Mesendoderm (in vitro differentiated cells): ENCODE results near the gene SCLT1.

ENCODE experiments used
- DNase-seq: peaks from one replicate; pipeline ENCODE4 v3.0.0; 2013
- H2AK5ac ChIP-seq: 2 replicates; pipeline ENCODE4 v1.6.1; 2013; ENCODE audit warnings: low read length, inconsistent platforms
- H2BK120ac ChIP-seq: 2 replicates; pipeline ENCODE4 v1.6.1; 2013; ENCODE audit warnings: low read depth, mild to moderate bottlenecking, low read length, moderate library complexity, mixed read lengths
- H2BK15ac ChIP-seq: replicated peaks from 2 replicates; pipeline ENCODE4 v1.6.1; 2013; ENCODE audit warnings: low read depth, mild to moderate bottlenecking, moderate library complexity
- H2BK5ac ChIP-seq: 2 replicates; pipeline ENCODE4 v1.6.1; 2013; ENCODE audit warnings: low read length, inconsistent platforms
- H3K18ac ChIP-seq: 2 replicates; pipeline ENCODE4 v1.6.1; 2013; ENCODE audit warnings: mild to moderate bottlenecking, low read length, mixed read lengths
- H3K23ac ChIP-seq: one replicate; pipeline ENCODE4 v1.6.1; 2013; ENCODE audit warnings: low read length
- H3K27ac ChIP-seq: 2 replicates; pipeline ENCODE4 v1.5.1; 2013; ENCODE audit warnings: low read depth, mild to moderate bottlenecking, inconsistent platforms, low read length, moderate library complexity
- H3K27me3 ChIP-seq: 2 replicates; pipeline ENCODE4 v1.6.1; 2013; ENCODE audit warnings: low read length, control low read depth, mild to moderate bottlenecking, inconsistent platforms; ENCODE audit not compliant: insufficient read depth, poor library complexity
- H3K36me3 ChIP-seq: 2 replicates; pipeline ENCODE4 v1.6.1; 2013; ENCODE audit warnings: low read length, inconsistent platforms; ENCODE audit not compliant: control insufficient read depth, insufficient read depth
- H3K4ac ChIP-seq: one replicate; pipeline ENCODE4 v1.6.1; 2013; ENCODE audit warnings: low read depth, mild to moderate bottlenecking, low read length, moderate library complexity
- H3K4me1 ChIP-seq: 2 replicates; pipeline ENCODE4 v1.6.1; 2013; ENCODE audit warnings: low read depth, low read length, inconsistent platforms; ENCODE audit not compliant: control insufficient read depth
- H3K4me2 ChIP-seq: 2 replicates; pipeline ENCODE4 v1.6.1; 2013; ENCODE audit warnings: low read length
- H3K4me3 ChIP-seq: 2 replicates; pipeline ENCODE4 v1.5.1; 2013; ENCODE audit warnings: mild to moderate bottlenecking, low read length
- H3K56ac ChIP-seq: one replicate; pipeline ENCODE4 v1.6.1; 2013; ENCODE audit warnings: low read length
- H3K79me1 ChIP-seq: 2 replicates; pipeline ENCODE4 v1.6.1; 2013; ENCODE audit warnings: low read length, inconsistent platforms
- H3K79me2 ChIP-seq: 2 replicates; pipeline ENCODE4 v1.6.1; 2013; ENCODE audit warnings: mild to moderate bottlenecking, low read length; ENCODE audit not compliant: control insufficient read depth, insufficient read depth
- H3K9ac ChIP-seq: 2 replicates; pipeline ENCODE4 v1.6.1; 2013; ENCODE audit warnings: low read length, inconsistent platforms
- H4K5ac ChIP-seq: one replicate; pipeline ENCODE4 v1.6.1; 2013; ENCODE audit warnings: low read length
- H4K8ac ChIP-seq: one replicate; pipeline ENCODE4 v1.6.1; 2013; ENCODE audit warnings: low read depth, mild to moderate bottlenecking, control low read depth, low read length, moderate library complexity
- WGBS: extraction: QIAGEN DNeasy Blood & Tissue Kit; methylation state at CpG from one replicate; pipeline ENCODE4 v1.1.7; 2013; ENCODE audit warnings: low lambda C conversion rate, missing lambda C conversion rate; ENCODE audit not compliant: insufficient coverage; ENCODE audit errors: extremely low coverage; 5-methylcytosine and 5-hydroxymethylcytosine counted together

The SCLT1 gene

GRCh38 chr4:128868758-128869157 is 224.6 kb downstream of the SCLT1 start:
- H3K4ac ChIP-seq: no peak overlapping the region
- H3K23ac ChIP-seq: no peak overlapping the region
- H3K4me2 ChIP-seq: no peak overlapping the region
- no peak overlapping the region for H3K9ac ChIP-seq
- H3K56ac ChIP-seq: no peak overlapping the region
- H3K18ac ChIP-seq: no peak overlapping the region
- H2AK5ac ChIP-seq: no peak overlapping the region
- no peak overlapping the region for H3K27ac ChIP-seq
- H3K36me3 ChIP-seq: peaks cover 3% of the 10 kb centered on the region
- DNase-seq: no peak
- no peak overlapping the region for H4K5ac ChIP-seq
- no peaks in the 10 kb centered on the region for H3K27me3 ChIP-seq
- peaks cover 2% of the 10 kb centered on the region for H3K4me1 ChIP-seq
- no peak overlapping the region for H2BK120ac ChIP-seq
- H2BK5ac ChIP-seq: no peak overlapping the region
- H3K79me1 ChIP-seq: peaks cover 5% of the 10 kb centered on the region
- no peak overlapping the region for H2BK15ac ChIP-seq
- peaks cover 4% of the 10 kb centered on the region for H3K79me2 ChIP-seq
- no peak overlapping the region for H3K4me3 ChIP-seq
- no peak overlapping the region for H4K8ac ChIP-seq
- no CpG with 5 or more reads among the region's 3 CpGs for WGBS

GRCh38 chr4:128866691-128867090 is 226.6 kb downstream of the SCLT1 start:
- H2BK15ac ChIP-seq: no peak overlapping the region
- H3K9ac ChIP-seq: no peak overlapping the region
- no peak overlapping the region for H4K8ac ChIP-seq
- peaks cover 2% of the 10 kb centered on the region for H3K4me1 ChIP-seq
- H3K27me3 ChIP-seq: no peaks in the 10 kb centered on the region
- no peak overlapping the region for H3K23ac ChIP-seq
- H3K4me2 ChIP-seq: no peak overlapping the region
- peaks cover 3% of the 10 kb centered on the region for H3K36me3 ChIP-seq
- no peak overlapping the region for H3K18ac ChIP-seq
- peaks cover 5% of the 10 kb centered on the region for H3K79me1 ChIP-seq
- no CpG with 5 or more reads among the region's 1 CpG for WGBS
- peak overlapping the region; percentile 21 for H3K27ac ChIP-seq
- no peak overlapping the region for H3K4me3 ChIP-seq
- H4K5ac ChIP-seq: no peak overlapping the region
- H2BK120ac ChIP-seq: no peak overlapping the region
- no peak overlapping the region for H3K56ac ChIP-seq
- H3K4ac ChIP-seq: no peak overlapping the region
- no peak overlapping the region for H2AK5ac ChIP-seq
- peak; percentile 91 for DNase-seq
- H3K79me2 ChIP-seq: peaks cover 4% of the 10 kb centered on the region
- no peak overlapping the region for H2BK5ac ChIP-seq

- Histone ChIP-seq H3K27me3 (no peaks in the 10 kb centered on the region), H2AK5ac (no peak overlapping the region), H3K23ac (no peak overlapping the region), H3K79me2 (peaks cover 4% of the 10 kb centered on the region), H3K79me1 (peaks cover 5% of the 10 kb centered on the region), H2BK15ac (no peak overlapping the region), H3K4ac (no peak overlapping the region), H3K27ac (peak overlapping the region; percentile 21), H4K8ac (no peak overlapping the region), H2BK5ac (no peak overlapping the region), H4K5ac (no peak overlapping the region), H3K18ac (no peak overlapping the region), H3K36me3 (peaks cover 5% of the 10 kb centered on the region), H3K4me3 (no peak overlapping the region), H2BK120ac (no peak overlapping the region), H3K4me1 (peaks cover 2% of the 10 kb centered on the region), H3K56ac (no peak overlapping the region), H3K9ac (no peak overlapping the region), H3K4me2 (no peak overlapping the region)
- WGBS: no CpG with 5 or more reads among the region's 2 CpGs
- peak; percentile 42 for DNase-seq
Observed at GRCh38 chr4:128866269-128866668, 227.1 kb downstream of the SCLT1 start.

- no peak overlapping the region for H2BK15ac ChIP-seq
- H3K36me3 ChIP-seq: peaks cover 5% of the 10 kb centered on the region
- peaks cover 5% of the 10 kb centered on the region for H3K79me1 ChIP-seq
- H3K4ac ChIP-seq: no peak overlapping the region
- H2AK5ac ChIP-seq: no peak overlapping the region
- H3K18ac ChIP-seq: no peak overlapping the region
- no peak overlapping the region for H3K56ac ChIP-seq
- no peak overlapping the region for H3K4me3 ChIP-seq
- no peaks in the 10 kb centered on the region for H3K27me3 ChIP-seq
- H2BK5ac ChIP-seq: no peak overlapping the region
- whole genome bisulfite sequencing: no CpG with 5 or more reads among the region's 2 CpGs
- no peak overlapping the region for H4K8ac ChIP-seq
- peaks cover 4% of the 10 kb centered on the region for H3K79me2 ChIP-seq
- DNase-seq: no peak
- no peak overlapping the region for H3K23ac ChIP-seq
- H3K4me1 ChIP-seq: peaks cover 2% of the 10 kb centered on the region
- no peak overlapping the region for H3K27ac ChIP-seq
- H4K5ac ChIP-seq: no peak overlapping the region
- H2BK120ac ChIP-seq: no peak overlapping the region
- H3K9ac ChIP-seq: no peak overlapping the region
- H3K4me2 ChIP-seq: no peak overlapping the region
Observed at GRCh38 chr4:128865132-128865531, 228.2 kb downstream of the SCLT1 start.

- Histone ChIP-seq H3K79me1 (peaks cover 11% of the 10 kb centered on the region), H2BK15ac (no peak overlapping the region), H3K36me3 (peaks cover 9% of the 10 kb centered on the region), H3K79me2 (peaks cover 9% of the 10 kb centered on the region), H4K5ac (no peak overlapping the region), H3K9ac (no peak overlapping the region), H3K4ac (no peak overlapping the region), H3K27ac (no peak overlapping the region), H3K27me3 (no peaks in the 10 kb centered on the region), H3K4me3 (no peak overlapping the region), H3K4me1 (peaks cover 2% of the 10 kb centered on the region), H2BK120ac (no peak overlapping the region), H3K23ac (no peak overlapping the region), H3K4me2 (no peak overlapping the region), H4K8ac (no peak overlapping the region), H3K18ac (no peak overlapping the region), H3K56ac (no peak overlapping the region), H2BK5ac (no peak overlapping the region), H2AK5ac (no peak overlapping the region)
- WGBS: no CpG with 5 or more reads among the region's 10 CpGs
- peak; percentile 91 for DNase-seq
Observed at GRCh38 chr4:128863312-128864075, 229.8 kb downstream of the SCLT1 start.
